ENCODE data around the gene MACF1.

- TF ChIP-seq CTCF (IDR thresholded peaks at IDR 0.05): no peak
- no peak for TF ChIP-seq POLR2A (IDR thresholded peaks at IDR 0.05)
Observed at GRCh38 chr1:39369565-39369964, 165.1 kb downstream of the MACF1 start.
